K562 (cell line): Measurements from ENCODE around the gene OR2AG1. TPM values are rescaled to one million over a fixed set of nuclear protein-coding genes. Genes with fewer than 3 reads are reported as not detected.

Experiments
- ATAC-seq: fragments of 200-7000 bp; cut with Tn5 transposase; 3 replicates; pipeline ENCODE4 v1.9.1; 2020; ENCODE audit warnings: moderate library complexity
- BruUV-seq: library from RNA; stranded (reverse); fragments of 400-500 nt; replicated peaks from 2 replicates; lab custom pipeline; 2021; lab: Mats Ljungman, UMichigan
- CTCF ChIA-PET: fragments of 300-600 bp; formaldehyde crosslinking; extraction: SDS; loops from one replicate; lab custom pipeline; 2021; ENCODE audit warnings: low intra/inter-chr PET ratio; lab: Yijun Ruan, JAX
- POLR2A ChIA-PET: fragments of 300-600, 350-650 bp; sonication (Branson Sonifier 250); formaldehyde crosslinking; extraction: SDS; loops from one replicate; lab custom pipeline; 2021; ENCODE audit warnings: antibody characterized with exemption, inconsistent platforms; lab: Yijun Ruan, JAX
- DNase-seq, 4 experiments: peaks; one replicate each; pipeline versions ENCODE4 v3.0.0 to v3.0.0-alpha.2; 2011 to 2018; ENCODE audit warnings: low spot score in 3 of 4, mixed read lengths in 3 of 4; ENCODE audit errors: extremely low read depth in 1 of 4
- FAIRE-seq: peaks from 2 replicates; lab custom pipeline; 2011; peaks lifted over from hg19 to GRCh38; lab: Jason Lieb, UNC
- H2AFZ ChIP-seq: 2 replicates; pipeline ENCODE4 v1.6.0; 2011; ENCODE audit warnings: low read depth, low read length, control low read depth, inconsistent platforms
- H3K27ac ChIP-seq: fragments of 200-600 bp; 3 replicates; pipeline ENCODE4 v1.8.0; 2011; ENCODE audit warnings: low read depth, mild to moderate bottlenecking, control low read depth, inconsistent platforms, low read length, moderate library complexity, mixed read lengths; ENCODE audit errors: extremely low read depth
- H3K27me3 ChIP-seq, 2 experiments: fragments of 300-600 bp in 1 of 2; 2 replicates in 1 of 2; 3 replicates in 1 of 2; pipeline versions ENCODE4 v1.6.0 to v1.8.0; 2011; ENCODE audit warnings: inconsistent platforms in 2 of 2, low read length in 2 of 2, mild to moderate bottlenecking in 1 of 2, mixed read lengths in 1 of 2, moderate library complexity in 1 of 2; ENCODE audit not compliant: control insufficient read depth in 2 of 2, insufficient read depth in 2 of 2
- H3K36me3 ChIP-seq: fragments of 300-600 bp; 3 replicates; pipeline ENCODE4 v1.8.0; 2011; ENCODE audit warnings: mild to moderate bottlenecking, low read length, inconsistent platforms; ENCODE audit not compliant: control insufficient read depth, insufficient read depth
- H3K4me1 ChIP-seq, 2 experiments: fragments of 200-600 bp in 1 of 2; replicated peaks in 1 of 2; 2 replicates in 1 of 2; 3 replicates in 1 of 2; pipeline versions ENCODE4 v1.5.1 to v1.8.0; 2011; ENCODE audit warnings: inconsistent platforms in 2 of 2, low read length in 2 of 2, mild to moderate bottlenecking in 1 of 2, mixed read lengths in 1 of 2, moderate library complexity in 1 of 2; ENCODE audit not compliant: control insufficient read depth in 2 of 2, insufficient read depth in 2 of 2
- H3K4me2 ChIP-seq: 2 replicates; pipeline ENCODE4 v1.6.1; 2011; ENCODE audit warnings: low read length, control low read depth, inconsistent platforms, mixed read lengths; ENCODE audit not compliant: insufficient read depth
- H3K4me3 ChIP-seq: fragments of 200-600 bp; sonication (generic), shearing (Covaris generic); 2 replicates; pipeline ENCODE4 v1.5.1; 2016; ENCODE audit warnings: control low read depth, inconsistent platforms
- H3K79me2 ChIP-seq: fragments of 200-600 bp; 3 replicates; pipeline ENCODE4 v1.8.0; 2011; ENCODE audit warnings: low read length, inconsistent platforms; ENCODE audit not compliant: control insufficient read depth, insufficient read depth
- H3K9ac ChIP-seq, 2 experiments: 2 replicates each; pipeline versions ENCODE4 v1.6.0 to v1.6.1; 2011; ENCODE audit warnings: low read depth in 2 of 2, low read length in 2 of 2, control low read depth in 1 of 2, inconsistent platforms in 1 of 2, mild to moderate bottlenecking in 1 of 2, mixed read lengths in 1 of 2; ENCODE audit not compliant: insufficient read depth in 1 of 2
- H3K9me1 ChIP-seq: one replicate; pipeline ENCODE4 v1.6.0; 2011; ENCODE audit warnings: inconsistent platforms, mild to moderate bottlenecking, low read length, moderate library complexity; ENCODE audit not compliant: control insufficient read depth, insufficient read depth
- H3K9me3 ChIP-seq: replicated peaks from 2 replicates; pipeline ENCODE4 v1.5.1; 2011; ENCODE audit warnings: low read depth, low read length, inconsistent platforms; ENCODE audit not compliant: control insufficient read depth, insufficient read depth
- H4K20me1 ChIP-seq: replicated peaks from 2 replicates; pipeline ENCODE4 v1.6.1; 2011; ENCODE audit warnings: low read length, inconsistent platforms, mixed read lengths; ENCODE audit not compliant: control insufficient read depth, insufficient read depth
- ARID1B ChIP-seq: fragments of 450-650 bp; IDR thresholded peaks from 2 replicates; pipeline ENCODE4 v1.6.1; 2016; ENCODE audit warnings: antibody characterized with exemption, mild to moderate bottlenecking, inconsistent platforms
- ERF ChIP-seq: fragments of 450-650 bp; formaldehyde crosslinking; IDR thresholded peaks from 2 replicates; pipeline ENCODE4 v1.4.0; 2020; ENCODE audit warnings: mild to moderate bottlenecking, mixed read lengths
- ETV5 ChIP-seq: sonication (generic); formaldehyde crosslinking; IDR thresholded peaks from 2 replicates; pipeline ENCODE4 v1.4.0; 2020; ENCODE audit warnings: low read depth, mild to moderate bottlenecking, missing genetic modification reagents
- HLTF ChIP-seq: fragments of 450-650 bp; IDR thresholded peaks from 2 replicates; pipeline ENCODE4 v1.6.1; 2016
- KLF1 ChIP-seq: fragments of 450-650 bp; IDR thresholded peaks from 2 replicates; pipeline ENCODE4 v1.6.1; 2016; ENCODE audit warnings: missing genetic modification characterization, missing compliant biosample characterization
- NFE2 ChIP-seq: IDR thresholded peaks from 2 replicates; pipeline ENCODE4 v1.6.1; 2014; ENCODE audit warnings: antibody characterized with exemption, low read depth
- NFRKB ChIP-seq: fragments of 450-650 bp; IDR thresholded peaks from 2 replicates; pipeline ENCODE4 v1.6.1; 2016; ENCODE audit warnings: low read depth
- NR2C2 ChIP-seq, 2 experiments: fragments of 200-800 bp in 1 of 2; sonication (Bioruptor generic) in 1 of 2; sonication (generic) in 1 of 2; formaldehyde crosslinking in 1 of 2; IDR thresholded peaks; 2 replicates each; pipeline versions ENCODE4 v1.6.1 to v1.8.0; 2016 to 2022; ENCODE audit warnings: mild to moderate bottlenecking in 1 of 2, missing compliant biosample characterization in 1 of 2, missing genetic modification characterization in 1 of 2, missing genetic modification reagents in 1 of 2
- OTX1 ChIP-seq: fragments of 450-650 bp; formaldehyde crosslinking; IDR thresholded peaks from 2 replicates; pipeline ENCODE4 v1.4.0; 2022; ENCODE audit warnings: mild to moderate bottlenecking
- POLR2AphosphoS5 ChIP-seq: IDR thresholded peaks from 2 replicates; pipeline ENCODE4 v1.6.1; 2011; ENCODE audit warnings: mild to moderate bottlenecking, low read depth, low read length, moderate library complexity; ENCODE audit not compliant: control insufficient read depth, insufficient read depth
- SMARCA4 ChIP-seq: fragments of 450-650 bp; IDR thresholded peaks from 2 replicates; pipeline ENCODE4 v1.6.1; 2016
- SOX6 ChIP-seq: fragments of 450-650 bp; IDR thresholded peaks from 2 replicates; pipeline ENCODE4 v1.6.1; 2014; ENCODE audit warnings: mild to moderate bottlenecking
- TEAD4 ChIP-seq, 2 experiments: sonication (generic) in 1 of 2; formaldehyde crosslinking in 1 of 2; IDR thresholded peaks; 2 replicates each; pipeline versions ENCODE4 v1.6.1 to v1.8.0; 2012 to 2022; ENCODE audit warnings: borderline replicate concordance in 1 of 2, inconsistent platforms in 1 of 2, low read length in 1 of 2, mild to moderate bottlenecking in 1 of 2, missing genetic modification reagents in 1 of 2
- TSC22D4 ChIP-seq: fragments of 450-650 bp; IDR thresholded peaks from 2 replicates; pipeline ENCODE4 v1.6.1; 2016; ENCODE audit warnings: missing genetic modification characterization, missing biosample characterization, control low read depth
- ZKSCAN1 ChIP-seq: fragments of 150-350 bp; IDR thresholded peaks from 2 replicates; pipeline ENCODE4 v1.6.1; 2016; ENCODE audit warnings: low read depth, low read length
- ZNF12 ChIP-seq: sonication (generic); formaldehyde crosslinking; IDR thresholded peaks from 2 replicates; pipeline ENCODE4 v1.4.0; 2020; ENCODE audit warnings: mild to moderate bottlenecking, missing genetic modification reagents
- ZNF217 ChIP-seq: sonication (generic); formaldehyde crosslinking; IDR thresholded peaks from 2 replicates; pipeline ENCODE4 v1.8.0; 2022; ENCODE audit warnings: mild to moderate bottlenecking, missing genetic modification reagents
- ZNF584 ChIP-seq: fragments of 200-800 bp; sonication (Bioruptor generic); IDR thresholded peaks from 2 replicates; pipeline ENCODE4 v1.6.1; 2016; ENCODE audit warnings: low read depth, mild to moderate bottlenecking, missing genetic modification characterization, missing compliant biosample characterization
- ZNF589 ChIP-seq: fragments of 200-800 bp; sonication (Bioruptor generic); IDR thresholded peaks from 2 replicates; pipeline ENCODE4 v1.6.1; 2016; ENCODE audit warnings: low read depth, missing genetic modification characterization, missing compliant biosample characterization
- WGBS: fragments of 100-300 bp; shearing (Covaris generic); methylation state at CpG from one replicate; pipeline ENCODE4 v1.1.6; 2016; ENCODE audit warnings: low coverage, mixed read lengths; ENCODE audit not compliant: insufficient coverage; ENCODE audit errors: missing lambda C conversion rate; 5-methylcytosine and 5-hydroxymethylcytosine counted together
- in situ Hi-C: fragments of 300-500 bp; cut with MboI; formaldehyde crosslinking; loops from 4 replicates; pipeline ENCODE4 v1.15.0; 2018; ENCODE audit warnings: inconsistent platforms, mixed read lengths
- intact Hi-C: fragments of 100-400 bp; cut with micrococcal nuclease; formaldehyde crosslinking; loops from 2 replicates; pipeline ENCODE4 v1.14.2; 2022
- polyA plus RNA-seq, 8 experiments: library from polyadenylated mRNA; depleted of rRNA in 4 of 8; stranded (reverse) in 5 of 8; unstranded in 3 of 8; fragments of >200 nt; fragmentation: Nextera tagmentation in 2 of 8; fragmentation: Illumina TruSeq in 1 of 8; extraction: Ambion mirVana in 2 of 8; extraction: Trizol in 1 of 8; gene quantifications; 2 replicates each; pipeline versions ENCODE4 v1.2.1 to v1.2.3, GENCODE V29; 2011 to 2014; ENCODE audit warnings: inconsistent platforms in 1 of 8, missing spikeins in 1 of 8
- total RNA-seq, 7 experiments: library from RNA; depleted of rRNA in 6 of 7; stranded (reverse); fragments of >200 nt in 6 of 7; fragmentation: Illumina TruSeq in 2 of 7; extraction: Trizol in 2 of 7; gene quantifications; 2 replicates each; pipeline versions ENCODE4 v1.2.1 to v1.2.3, GENCODE V29; 2011 to 2021; ENCODE audit warnings: low replicate concordance in 1 of 7
- TF ChIP-seq, protein P1 (sequence below): fragments of 250-450 bp; sonication (Bioruptor Pico); IDR thresholded peaks from 2 replicates; pipeline ENCODE4 v1.8.0; 2022; ENCODE audit warnings: moderate library complexity, mild to moderate bottlenecking, inconsistent platforms
- TF ChIP-seq, protein P2 (sequence below): fragments of 450-650 bp; IDR thresholded peaks from 2 replicates; pipeline ENCODE4 v1.6.1; 2016
- TF ChIP-seq, protein P3 (sequence below): sonication (generic); formaldehyde crosslinking; IDR thresholded peaks from 2 replicates; pipeline ENCODE4 v1.5.0; 2020; ENCODE audit warnings: missing genetic modification reagents

Gene OR2AG1
- total and polyA plus RNA-seq, 9 of the 15 experiments (the other 6 are each of a cell fraction or from before 2014, with no cell fraction given): 0.05 to 0.11 (median 0.07) TPM; not detected in 5

DNA sequence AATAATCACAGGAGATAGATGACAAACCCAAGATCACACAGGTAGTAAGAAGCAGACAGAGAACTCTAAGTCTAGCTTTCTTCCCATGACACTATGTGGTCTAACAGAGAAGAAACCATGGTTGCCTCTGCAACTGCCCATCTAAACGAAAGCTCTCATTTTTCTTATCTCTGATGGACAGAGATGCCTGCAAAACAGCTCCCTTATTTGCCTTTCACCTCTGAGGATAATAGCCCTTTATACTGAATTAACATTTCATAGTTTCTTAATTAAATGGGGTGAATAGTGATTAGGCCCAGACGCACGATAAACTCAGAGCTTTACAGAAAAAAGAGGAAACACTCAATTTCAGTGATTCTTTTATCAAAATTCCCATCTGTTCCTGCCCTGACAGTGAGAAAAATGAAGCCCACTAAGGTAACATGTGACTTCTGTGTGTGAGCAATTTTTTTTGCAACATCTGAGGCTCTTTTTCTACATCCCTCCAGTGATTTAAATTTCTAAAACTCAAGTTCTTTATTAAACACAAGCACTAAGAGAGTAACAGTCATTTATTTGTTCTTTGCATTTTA, 35.6 kb upstream of the OR2AG1 start:
- no peaks in the 10 kb centered on the region for H3K27me3 ChIP-seq
- H3K9ac ChIP-seq: no peak overlapping the region
- ATAC-seq (peak; percentile 65), FAIRE-seq (no peak), DNase-seq (peak in 2 of 4 experiments; percentile 26 to 51)
- H4K20me1 ChIP-seq: no peaks in the 10 kb centered on the region
- peaks cover 0 to 50% of the 10 kb centered on the region in 2 experiments for H3K4me1 ChIP-seq
- ChIA-PET CTCF (no interaction called here), POLR2A (interaction anchor here (0.7 to 2.1 kb wide), 4 partner anchors 9 to 21 kb away, joined by 3 to 7 read pairs (median 3); no protein-coding TSS in a partner anchor)
- no peaks in the 10 kb centered on the region for H3K36me3 ChIP-seq
- no TSS peak for BruUV-seq
- H3K9me1 ChIP-seq: no peaks in the 10 kb centered on the region
- 2% methylated on average over 3 of the region's 3 CpGs for WGBS
- no peak overlapping the region; the same call in 2 of the 3 replicates for H3K27ac ChIP-seq
- intact Hi-C loops: no loop called here
- in situ Hi-C loops: no loop called here
- no peaks in the 10 kb centered on the region for H3K79me2 ChIP-seq
- H3K4me3 ChIP-seq: no peak overlapping the region
- no peak overlapping the region for H3K4me2 ChIP-seq
- H2AFZ ChIP-seq: 0 out of 2 replicates have a peak overlapping the region, but pooled peaks have one; percentile 20
- H3K9me3 ChIP-seq: 0 out of 2 replicates have a peak, but pooled peaks cover 3% of the 10 kb centered on the region
- TF ChIP-seq POLR2AphosphoS5: no peak
- TF ChIP-seq ZNF217 (CRISPR knock-in tag): no peak
- TF ChIP-seq OTX1 (CRISPR knock-in tag): no peak
- TF ChIP-seq ZKSCAN1: no peak
- peak; percentile 50; the same call in 1 of the 2 replicates for TF ChIP-seq SOX6
- TF ChIP-seq ARID1B: peak; percentile 73
- TF ChIP-seq ERF (CRISPR knock-in tag): no peak
- TF ChIP-seq, protein P1, sequence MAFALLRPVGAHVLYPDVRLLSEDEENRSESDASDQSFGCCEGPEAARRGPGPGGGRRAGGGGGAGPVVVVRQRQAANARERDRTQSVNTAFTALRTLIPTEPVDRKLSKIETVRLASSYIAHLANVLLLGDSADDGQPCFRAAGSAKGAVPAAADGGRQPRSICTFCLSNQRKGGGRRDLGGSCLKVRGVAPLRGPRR: no peak
- 0 out of 2 replicates have a peak, but pooled peaks have one; percentile 37 for TF ChIP-seq ZNF584
- TF ChIP-seq, protein P2, sequence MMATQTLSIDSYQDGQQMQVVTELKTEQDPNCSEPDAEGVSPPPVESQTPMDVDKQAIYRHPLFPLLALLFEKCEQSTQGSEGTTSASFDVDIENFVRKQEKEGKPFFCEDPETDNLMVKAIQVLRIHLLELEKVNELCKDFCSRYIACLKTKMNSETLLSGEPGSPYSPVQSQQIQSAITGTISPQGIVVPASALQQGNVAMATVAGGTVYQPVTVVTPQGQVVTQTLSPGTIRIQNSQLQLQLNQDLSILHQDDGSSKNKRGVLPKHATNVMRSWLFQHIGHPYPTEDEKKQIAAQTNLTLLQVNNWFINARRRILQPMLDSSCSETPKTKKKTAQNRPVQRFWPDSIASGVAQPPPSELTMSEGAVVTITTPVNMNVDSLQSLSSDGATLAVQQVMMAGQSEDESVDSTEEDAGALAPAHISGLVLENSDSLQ: peak; percentile 63
- TF ChIP-seq TSC22D4 (tag): no peak
- TF ChIP-seq ETV5 (CRISPR knock-in tag): no peak
- peak; percentile 52; the same call in 1 of the 2 replicates for TF ChIP-seq TEAD4 (IDR thresholded peaks at IDR 0.05; ENCODE audit: low read length)
- TF ChIP-seq TEAD4 (CRISPR knock-in tag; IDR thresholded peaks at IDR 0.05; ENCODE audit: borderline replicate concordance): no peak
- TF ChIP-seq NR2C2 (CRISPR knock-in tag; IDR thresholded peaks at IDR 0.05): no peak
- TF ChIP-seq NR2C2 (tag; IDR thresholded peaks at IDR 0.05): no peak
- no peak for TF ChIP-seq NFRKB
- peak; percentile 40; the same call in 1 of the 2 replicates for TF ChIP-seq SMARCA4
- TF ChIP-seq HLTF: no peak
- no peak for TF ChIP-seq ZNF12 (CRISPR knock-in tag)
- no peak for TF ChIP-seq KLF1 (tag)
- TF ChIP-seq NFE2: no peak
- TF ChIP-seq, protein P3, sequence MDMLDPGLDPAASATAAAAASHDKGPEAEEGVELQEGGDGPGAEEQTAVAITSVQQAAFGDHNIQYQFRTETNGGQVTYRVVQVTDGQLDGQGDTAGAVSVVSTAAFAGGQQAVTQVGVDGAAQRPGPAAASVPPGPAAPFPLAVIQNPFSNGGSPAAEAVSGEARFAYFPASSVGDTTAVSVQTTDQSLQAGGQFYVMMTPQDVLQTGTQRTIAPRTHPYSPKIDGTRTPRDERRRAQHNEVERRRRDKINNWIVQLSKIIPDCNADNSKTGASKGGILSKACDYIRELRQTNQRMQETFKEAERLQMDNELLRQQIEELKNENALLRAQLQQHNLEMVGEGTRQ (CRISPR knock-in tag): no peak
- 0 out of 2 replicates have a peak, but pooled peaks have one; percentile 27 for TF ChIP-seq ZNF589 (CRISPR knock-in tag)
